A549 (cell line): ENCODE data around the gene BTBD6. TPM values are rescaled to one million over a fixed set of nuclear protein-coding genes. Genes with fewer than 3 reads are reported as not detected.

ENCODE experiments used
- ATAC-seq, 2 experiments: fragments of 200-7000 bp in 1 of 2; fragments of >200 bp in 1 of 2; cut with Nextera tagmentation in 1 of 2; cut with Tn5 transposase in 1 of 2; 3 replicates each; pipeline versions ENCODE4 v1.8.0 to v1.9.1; 2018 to 2020; ENCODE audit warnings: mild to moderate bottlenecking in 1 of 2, moderate library complexity in 1 of 2
- CTCF ChIA-PET: fragments of 300-600 bp; sonication (Branson Sonifier 250); formaldehyde crosslinking; extraction: SDS; loops from one replicate; lab custom pipeline; 2021; ENCODE audit warnings: antibody characterized with exemption, inconsistent platforms; lab: Yijun Ruan, JAX
- POLR2A ChIA-PET: fragments of 350-600 bp; formaldehyde crosslinking; extraction: SDS; loops from one replicate; lab custom pipeline; 2021; ENCODE audit warnings: antibody characterized with exemption, inconsistent platforms; lab: Yijun Ruan, JAX
- DNase-seq, 2 experiments: peaks; one replicate each; pipeline versions ENCODE4 v3.0.0 to v3.0.0-alpha.2; 2011 to 2016; ENCODE audit warnings: low read depth in 1 of 2, low spot score in 1 of 2
- FAIRE-seq: peaks from 2 replicates; lab custom pipeline; 2011; peaks lifted over from hg19 to GRCh38; lab: Jason Lieb, UNC
- H3K27ac ChIP-seq, 2 experiments: fragments of >200 bp; sonication (Bioruptor Twin); formaldehyde crosslinking; 3 replicates each; pipeline ENCODE4 v1.5.1; 2016 to 2017
- H3K4me1 ChIP-seq: fragments of >200 bp; sonication (Bioruptor Twin); formaldehyde crosslinking; 3 replicates; pipeline ENCODE4 v1.6.1; 2016
- H3K4me2 ChIP-seq: fragments of >200 bp; sonication (Bioruptor Twin); formaldehyde crosslinking; 3 replicates; pipeline ENCODE4 v1.6.1; 2016
- H3K4me3 ChIP-seq: fragments of >200 bp; sonication (Bioruptor Twin); formaldehyde crosslinking; 3 replicates; pipeline ENCODE4 v1.5.1; 2016
- H3K9me3 ChIP-seq: fragments of >200 bp; sonication (Bioruptor Twin); formaldehyde crosslinking; 3 replicates; pipeline ENCODE4 v1.6.1; 2016
- BHLHE40 ChIP-seq: IDR thresholded peaks from 2 replicates; pipeline ENCODE4 v1.6.1; 2012; ENCODE audit warnings: low read depth, low read length, inconsistent platforms
- CBX8 ChIP-seq: fragments of 200-600 bp; sonication (generic); IDR thresholded peaks from 2 replicates; pipeline ENCODE4 v1.6.1; 2016
- CEBPB ChIP-seq, 2 experiments: fragments of >200 bp in 1 of 2; sonication (Bioruptor Twin) in 1 of 2; formaldehyde crosslinking in 1 of 2; IDR thresholded peaks; 2 replicates each; pipeline ENCODE4 v1.6.1; 2012 to 2016
- CHD2 ChIP-seq: fragments of 150-350 bp; IDR thresholded peaks from 2 replicates; pipeline ENCODE4 v1.6.1; 2014; ENCODE audit warnings: low read length; ENCODE audit not compliant: partially characterized antibody
- CHD4 ChIP-seq: fragments of 200-600 bp; sonication (generic); IDR thresholded peaks from 2 replicates; pipeline ENCODE4 v1.6.1; 2016; ENCODE audit warnings: antibody characterized with exemption, mild to moderate bottlenecking, borderline replicate concordance
- EHF ChIP-seq: fragments of 250-450 bp; sonication (Bioruptor Pico); IDR thresholded peaks from 2 replicates; pipeline ENCODE4 v1.5.0; 2020; ENCODE audit warnings: mild to moderate bottlenecking
- EP300 ChIP-seq, 2 experiments: fragments of >200 bp; sonication (Bioruptor Twin); formaldehyde crosslinking; IDR thresholded peaks; 2 replicates in 1 of 2; 3 replicates in 1 of 2; pipeline ENCODE4 v1.6.1; 2016 to 2017
- ESRRA ChIP-seq: fragments of 150-350 bp; IDR thresholded peaks from 2 replicates; pipeline ENCODE4 v1.6.1; 2014; ENCODE audit warnings: mild to moderate bottlenecking, low read length, borderline replicate concordance
- FOSB ChIP-seq: fragments of 250-450 bp; sonication (Bioruptor Pico); IDR thresholded peaks from 2 replicates; pipeline ENCODE4 v1.5.0; 2020; ENCODE audit warnings: mild to moderate bottlenecking, moderate library complexity
- FOXS1 ChIP-seq: fragments of 250-450 bp; sonication (Bioruptor Pico); IDR thresholded peaks from 2 replicates; pipeline ENCODE4 v1.5.0; 2020; ENCODE audit warnings: mild to moderate bottlenecking, moderate library complexity
- HDAC2 ChIP-seq: fragments of 200-600 bp; sonication (generic); IDR thresholded peaks from 2 replicates; pipeline ENCODE4 v1.6.1; 2016
- HEYL ChIP-seq: fragments of 250-450 bp; sonication (Bioruptor Pico); IDR thresholded peaks from 2 replicates; pipeline ENCODE4 v1.8.0; 2021; ENCODE audit warnings: mild to moderate bottlenecking, moderate library complexity
- HOXB5 ChIP-seq: fragments of 250-450 bp; sonication (Bioruptor Pico); IDR thresholded peaks from 2 replicates; pipeline ENCODE4 v1.5.0; 2020; ENCODE audit warnings: mild to moderate bottlenecking, moderate library complexity
- KDM1A ChIP-seq: fragments of 200-600 bp; sonication (generic); IDR thresholded peaks from 2 replicates; pipeline ENCODE4 v1.6.1; 2016; ENCODE audit warnings: low read depth, mild to moderate bottlenecking
- KDM5A ChIP-seq: fragments of 200-600 bp; sonication (generic); IDR thresholded peaks from 2 replicates; pipeline ENCODE4 v1.6.1; 2016; ENCODE audit warnings: antibody characterized with exemption, mild to moderate bottlenecking
- MYC ChIP-seq: IDR thresholded peaks from 2 replicates; pipeline ENCODE4 v1.6.1; 2012; ENCODE audit warnings: mild to moderate bottlenecking, inconsistent platforms, low read length, improper control_type of control experiment, borderline replicate concordance
- NFE2L2 ChIP-seq: fragments of 150-350 bp; conservative IDR thresholded peaks from 2 replicates; pipeline ENCODE4 v1.6.1; 2014; ENCODE audit warnings: low read length
- NPAS2 ChIP-seq: fragments of 250-450 bp; sonication (Bioruptor Pico); IDR thresholded peaks from 2 replicates; pipeline ENCODE4 v1.8.0; 2022; ENCODE audit warnings: mild to moderate bottlenecking, moderate library complexity, borderline replicate concordance
- POLR2A ChIP-seq: IDR thresholded peaks from 2 replicates; pipeline ENCODE4 v1.6.1; 2012; ENCODE audit warnings: mild to moderate bottlenecking, low read length
- RARB ChIP-seq: fragments of 250-450 bp; sonication (Bioruptor Pico); IDR thresholded peaks from 2 replicates; pipeline ENCODE4 v1.8.0; 2021; ENCODE audit warnings: mild to moderate bottlenecking, moderate library complexity
- TFCP2L1 ChIP-seq: fragments of 250-450 bp; sonication (Bioruptor Pico); IDR thresholded peaks from 2 replicates; pipeline ENCODE4 v1.5.0; 2021; ENCODE audit warnings: mild to moderate bottlenecking
- TP53 ChIP-seq: fragments of 250-450 bp; sonication (Bioruptor Pico); IDR thresholded peaks from 2 replicates; pipeline ENCODE4 v1.5.0; 2021; ENCODE audit warnings: mild to moderate bottlenecking, moderate library complexity
- ZC3H11A ChIP-seq: fragments of 450-650 bp; IDR thresholded peaks from 2 replicates; pipeline ENCODE4 v1.6.1; 2014; ENCODE audit warnings: antibody characterized with exemption, mild to moderate bottlenecking
- ZFP36 ChIP-seq: fragments of 450-650 bp; IDR thresholded peaks from 2 replicates; pipeline ENCODE4 v1.6.1; 2014; ENCODE audit warnings: borderline replicate concordance; ENCODE audit not compliant: partially characterized antibody
- WGBS: methylation state at CpG from one replicate; pipeline ENCODE4 v1.1.6; 2017; ENCODE audit errors: missing lambda C conversion rate; 5-methylcytosine and 5-hydroxymethylcytosine counted together
- polyA plus RNA-seq, 4 experiments: library from polyadenylated mRNA; depleted of rRNA in 3 of 4; stranded (reverse); fragments of >200 nt; fragmentation: RNase III in 1 of 4; extraction: RNeasy Plus Mini Kit Qiagen cat#74134 plus additional on column Dnase treatment in 1 of 4; gene quantifications; 2 replicates in 3 of 4; 3 replicates in 1 of 4; pipeline ENCODE4 v1.2.3, GENCODE V29; 2011 to 2017
- TF ChIP-seq, protein P1 (sequence below): fragments of 250-450 bp; sonication (Bioruptor Pico); IDR thresholded peaks from 2 replicates; pipeline ENCODE4 v1.5.0; 2021; ENCODE audit warnings: mild to moderate bottlenecking, moderate library complexity, borderline replicate concordance
- TF ChIP-seq, protein P2 (sequence below): IDR thresholded peaks from 2 replicates; pipeline ENCODE4 v1.6.1; 2012
- TF ChIP-seq, protein P3 (sequence below): fragments of 250-450 bp; sonication (Bioruptor Pico); IDR thresholded peaks from 2 replicates; pipeline ENCODE4 v1.5.0; 2020; ENCODE audit warnings: low read depth, mild to moderate bottlenecking, moderate library complexity
- TF ChIP-seq, protein P4 (sequence below): IDR thresholded peaks from 2 replicates; pipeline ENCODE4 v1.6.1; 2012
- TF ChIP-seq, protein P5 (sequence below): fragments of >200 bp; sonication (Bioruptor Twin); formaldehyde crosslinking; IDR thresholded peaks from 3 replicates; pipeline ENCODE4 v1.6.1; 2016
- TF ChIP-seq, protein P6 (sequence below): fragments of 450-650 bp; IDR thresholded peaks from 2 replicates; pipeline ENCODE4 v1.6.1; 2014; ENCODE audit warnings: antibody characterized with exemption

The BTBD6 gene
- polyA plus RNA-seq, 2 of the 4 experiments (the other 2 are of a cell fraction) = 16.1 to 33.6 TPM

DNA sequence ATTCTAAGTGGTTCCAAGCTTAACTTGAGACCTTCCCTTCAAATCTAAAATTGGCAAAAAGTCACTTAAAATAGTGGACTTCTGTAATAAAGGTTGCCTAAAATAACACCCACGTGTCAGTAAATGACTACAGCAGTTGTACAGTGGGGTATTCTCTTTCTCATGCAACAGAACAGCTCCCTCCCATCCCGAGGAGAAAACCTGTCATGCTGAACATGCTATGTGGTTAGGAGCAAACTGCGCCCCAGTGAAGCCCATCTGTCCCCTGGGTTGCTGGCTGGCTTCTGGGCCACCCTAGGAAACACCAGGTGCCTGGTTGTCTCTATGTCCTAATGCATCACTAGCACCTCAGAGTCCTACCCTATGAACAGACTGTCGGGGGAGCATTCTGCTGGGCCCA lies 2.7 kb downstream of the BTBD6 start:
- ATAC-seq (no peak), FAIRE-seq (no peak), DNase-seq (no peak)
- TF ChIP-seq, protein P1, sequence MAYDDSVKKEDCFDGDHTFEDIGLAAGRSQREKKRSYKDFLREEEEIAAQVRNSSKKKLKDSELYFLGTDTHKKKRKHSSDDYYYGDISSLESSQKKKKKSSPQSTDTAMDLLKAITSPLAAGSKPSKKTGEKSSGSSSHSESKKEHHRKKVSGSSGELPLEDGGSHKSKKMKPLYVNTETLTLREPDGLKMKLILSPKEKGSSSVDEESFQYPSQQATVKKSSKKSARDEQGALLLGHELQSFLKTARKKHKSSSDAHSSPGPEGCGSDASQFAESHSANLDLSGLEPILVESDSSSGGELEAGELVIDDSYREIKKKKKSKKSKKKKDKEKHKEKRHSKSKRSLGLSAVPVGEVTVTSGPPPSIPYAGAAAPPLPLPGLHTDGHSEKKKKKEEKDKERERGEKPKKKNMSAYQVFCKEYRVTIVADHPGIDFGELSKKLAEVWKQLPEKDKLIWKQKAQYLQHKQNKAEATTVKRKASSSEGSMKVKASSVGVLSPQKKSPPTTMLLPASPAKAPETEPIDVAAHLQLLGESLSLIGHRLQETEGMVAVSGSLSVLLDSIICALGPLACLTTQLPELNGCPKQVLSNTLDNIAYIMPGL (CRISPR knock-in tag) = no peak
- TF ChIP-seq CBX8 (no peak), FOXS1 (CRISPR knock-in tag) (no peak), CEBPB (IDR thresholded peaks at IDR 0.05) (no peak), RARB (CRISPR knock-in tag) (no peak), ZC3H11A (no peak), EP300 (IDR thresholded peaks at IDR 0.05) (no peak), NPAS2 (CRISPR knock-in tag) (no peak), BHLHE40 (no peak), HEYL (CRISPR knock-in tag) (no peak), POLR2A (no peak), EHF (CRISPR knock-in tag) (no peak), TP53 (CRISPR knock-in tag) (no peak), MYC (no peak), ESRRA (no peak), HDAC2 (no peak), HOXB5 (no peak)
- TF ChIP-seq, protein P2, sequence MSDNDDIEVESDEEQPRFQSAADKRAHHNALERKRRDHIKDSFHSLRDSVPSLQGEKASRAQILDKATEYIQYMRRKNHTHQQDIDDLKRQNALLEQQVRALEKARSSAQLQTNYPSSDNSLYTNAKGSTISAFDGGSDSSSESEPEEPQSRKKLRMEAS = no peak
- TF ChIP-seq, protein P3, sequence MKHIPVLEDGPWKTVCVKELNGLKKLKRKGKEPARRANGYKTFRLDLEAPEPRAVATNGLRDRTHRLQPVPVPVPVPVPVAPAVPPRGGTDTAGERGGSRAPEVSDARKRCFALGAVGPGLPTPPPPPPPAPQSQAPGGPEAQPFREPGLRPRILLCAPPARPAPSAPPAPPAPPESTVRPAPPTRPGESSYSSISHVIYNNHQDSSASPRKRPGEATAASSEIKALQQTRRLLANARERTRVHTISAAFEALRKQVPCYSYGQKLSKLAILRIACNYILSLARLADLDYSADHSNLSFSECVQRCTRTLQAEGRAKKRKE (CRISPR knock-in tag) = no peak
- TF ChIP-seq, protein P4, sequence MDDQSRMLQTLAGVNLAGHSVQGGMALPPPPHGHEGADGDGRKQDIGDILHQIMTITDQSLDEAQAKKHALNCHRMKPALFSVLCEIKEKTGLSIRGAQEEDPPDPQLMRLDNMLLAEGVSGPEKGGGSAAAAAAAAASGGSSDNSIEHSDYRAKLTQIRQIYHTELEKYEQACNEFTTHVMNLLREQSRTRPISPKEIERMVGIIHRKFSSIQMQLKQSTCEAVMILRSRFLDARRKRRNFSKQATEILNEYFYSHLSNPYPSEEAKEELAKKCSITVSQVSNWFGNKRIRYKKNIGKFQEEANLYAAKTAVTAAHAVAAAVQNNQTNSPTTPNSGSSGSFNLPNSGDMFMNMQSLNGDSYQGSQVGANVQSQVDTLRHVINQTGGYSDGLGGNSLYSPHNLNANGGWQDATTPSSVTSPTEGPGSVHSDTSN = no peak
- Histone ChIP-seq H3K4me1 (peaks cover 13% of the 10 kb centered on the region), H3K27ac (no peak overlapping the region), H3K4me2 (no peak overlapping the region), H3K4me3 (no peak overlapping the region), H3K9me3 (no peaks in the 10 kb centered on the region)
- POLR2A ChIA-PET = no interaction called here
- WGBS = 86% methylated on average over 4 of the region's 4 CpGs
- CTCF ChIA-PET = interaction anchor here (1.3 to 1.6 kb wide), 3 partner anchors 32 to 161 kb away, joined by 4 to 5 read pairs (median 5); no protein-coding TSS in a partner anchor

DNA sequence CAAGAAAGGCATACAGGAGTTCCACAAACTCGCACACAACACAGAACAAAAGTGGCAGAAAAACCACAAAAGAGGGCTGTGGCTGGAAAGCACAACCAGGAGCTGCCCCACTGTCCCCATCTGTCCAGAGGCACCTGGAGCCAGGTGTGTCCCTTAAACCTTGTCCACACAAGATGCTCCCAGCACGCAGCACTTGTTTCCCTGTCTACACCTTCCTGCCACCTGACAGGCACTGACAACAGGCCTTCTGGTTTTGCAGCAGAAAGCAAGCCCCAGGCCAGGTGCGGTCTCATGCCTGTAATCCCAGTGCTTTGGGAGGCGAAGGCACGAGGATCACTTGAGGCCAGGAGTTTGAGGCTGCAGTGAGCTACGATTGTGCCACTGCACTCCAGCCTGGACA lies 3.6 kb downstream of the BTBD6 start:
- H3K27ac ChIP-seq = no peak overlapping the region
- H3K4me3 ChIP-seq = no peak overlapping the region
- FAIRE-seq (no peak), DNase-seq (no peak), ATAC-seq (no peak)
- ChIA-PET POLR2A (no interaction called here), CTCF (no interaction called here)
- no peak overlapping the region for H3K4me2 ChIP-seq
- H3K4me1 ChIP-seq = peaks cover 13% of the 10 kb centered on the region
- H3K9me3 ChIP-seq = no peaks in the 10 kb centered on the region
- no peak for TF ChIP-seq EHF (CRISPR knock-in tag)
- TF ChIP-seq RARB (CRISPR knock-in tag) = no peak
- TF ChIP-seq CHD2 = no peak
- TF ChIP-seq, protein P5, sequence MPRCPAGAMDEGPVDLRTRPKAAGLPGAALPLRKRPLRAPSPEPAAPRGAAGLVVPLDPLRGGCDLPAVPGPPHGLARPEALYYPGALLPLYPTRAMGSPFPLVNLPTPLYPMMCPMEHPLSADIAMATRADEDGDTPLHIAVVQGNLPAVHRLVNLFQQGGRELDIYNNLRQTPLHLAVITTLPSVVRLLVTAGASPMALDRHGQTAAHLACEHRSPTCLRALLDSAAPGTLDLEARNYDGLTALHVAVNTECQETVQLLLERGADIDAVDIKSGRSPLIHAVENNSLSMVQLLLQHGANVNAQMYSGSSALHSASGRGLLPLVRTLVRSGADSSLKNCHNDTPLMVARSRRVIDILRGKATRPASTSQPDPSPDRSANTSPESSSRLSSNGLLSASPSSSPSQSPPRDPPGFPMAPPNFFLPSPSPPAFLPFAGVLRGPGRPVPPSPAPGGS = no peak
- no peak for TF ChIP-seq KDM1A
- TF ChIP-seq KDM5A = no peak
- no peak for TF ChIP-seq ZFP36
- no peak for TF ChIP-seq CEBPB (IDR thresholded peaks at IDR 0.05)
- no peak for TF ChIP-seq FOSB (CRISPR knock-in tag)
- TF ChIP-seq CHD4 = no peak
- TF ChIP-seq NPAS2 (CRISPR knock-in tag) = no peak
- no peak for TF ChIP-seq TFCP2L1 (CRISPR knock-in tag)
- TF ChIP-seq, protein P1 (CRISPR knock-in tag) = no peak
- TF ChIP-seq NFE2L2 = no peak
- TF ChIP-seq, protein P6, sequence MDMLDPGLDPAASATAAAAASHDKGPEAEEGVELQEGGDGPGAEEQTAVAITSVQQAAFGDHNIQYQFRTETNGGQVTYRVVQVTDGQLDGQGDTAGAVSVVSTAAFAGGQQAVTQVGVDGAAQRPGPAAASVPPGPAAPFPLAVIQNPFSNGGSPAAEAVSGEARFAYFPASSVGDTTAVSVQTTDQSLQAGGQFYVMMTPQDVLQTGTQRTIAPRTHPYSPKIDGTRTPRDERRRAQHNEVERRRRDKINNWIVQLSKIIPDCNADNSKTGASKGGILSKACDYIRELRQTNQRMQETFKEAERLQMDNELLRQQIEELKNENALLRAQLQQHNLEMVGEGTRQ = no peak
- WGBS = 93% methylated on average over 6 of the region's 6 CpGs
